Heart right ventricle (tissue), 16 donors: ENCODE measurements around the gene ATG2B. TPM values are rescaled to one million over a fixed set of nuclear protein-coding genes. Genes with fewer than 3 reads are reported as not detected.

Experiments
- ATAC-seq, 8 donors: fragments of 200-7000 bp; cut with Tn5 transposase; one replicate each; pipeline ENCODE4 v1.9.1; 2020; ENCODE audit warnings: mild to moderate bottlenecking in 8 of 8, moderate library complexity in 8 of 8, moderate number of reproducible peaks in 1 of 8
- DNase-seq, 2 donors: peaks; one replicate each; pipeline ENCODE4 v3.0.0-alpha.2; 2020
- H3K27ac ChIP-seq, 10 donors: fragments of 200-600 bp; sonication (generic) in 2 of 10; one replicate each; pipeline versions ENCODE4 v1.5.0 to v1.8.0; 2020 to 2022; ENCODE audit warnings: mild to moderate bottlenecking in 3 of 10
- H3K27me3 ChIP-seq, 7 donors: fragments of 200-600 bp; one replicate each; pipeline ENCODE4 v1.8.0; 2021 to 2022; ENCODE audit warnings: mild to moderate bottlenecking in 2 of 7
- H3K36me3 ChIP-seq, 9 donors: fragments of 200-600 bp; sonication (generic) in 1 of 9; one replicate each; pipeline versions ENCODE4 v1.5.0 to v1.8.0; 2020 to 2022; ENCODE audit warnings: mild to moderate bottlenecking in 2 of 9
- H3K4me1 ChIP-seq, 9 donors: fragments of 200-600 bp; sonication (generic) in 1 of 9; one replicate each; pipeline versions ENCODE4 v1.5.0 to v1.8.0; 2020 to 2022; ENCODE audit warnings: mild to moderate bottlenecking in 4 of 9
- H3K4me3 ChIP-seq, 10 donors: fragments of 200-600 bp; sonication (generic) in 2 of 10; one replicate each; pipeline versions ENCODE4 v1.5.0 to v1.8.0; 2020 to 2022; ENCODE audit warnings: mild to moderate bottlenecking in 7 of 10, moderate library complexity in 2 of 10
- H3K9me3 ChIP-seq, 11 donors: fragments of 200-600 bp in 10 of 11; sonication (generic) in 2 of 11; one replicate each; pipeline versions ENCODE4 v1.5.0 to v1.8.0; 2013 to 2022; ENCODE audit warnings: mild to moderate bottlenecking in 2 of 11, control low read depth in 1 of 11, moderate library complexity in 1 of 11
- WGBS, 2 donors: extraction: QIAGEN DNeasy Blood & Tissue Kit; methylation state at CpG; one replicate each; pipeline ENCODE4 v1.1.7; 2013; ENCODE audit warnings: inconsistent platforms in 1 of 2; 5-methylcytosine and 5-hydroxymethylcytosine counted together
- intact Hi-C, 10 donors: fragments of 100-400 bp; cut with DNase I; formaldehyde crosslinking; loops; one replicate each; pipeline versions ENCODE4 v1.11.1 to v1.14.2; 2022
- polyA plus RNA-seq, 2 donors: library from polyadenylated mRNA; stranded (reverse); fragments of 200-250 nt; gene quantifications; one replicate each; pipeline ENCODE4 v1.2.3, GENCODE V29; 2013
- total RNA-seq, 10 donors: library from RNA; stranded (reverse); fragmentation: NEBNext Ultra II Directional in 3 of 10; extraction: Animal tissue kit (Norgen Biotek cat#: 25700) in 3 of 10; gene quantifications; one replicate each; pipeline versions ENCODE4 v1.2.1 to v1.2.4, GENCODE V29; 2021 to 2023
- TF ChIP-seq, protein P1 (sequence below), 9 donors: fragments of 200-600 bp; sonication (generic) in 2 of 9; IDR thresholded peaks; one replicate each; pipeline versions ENCODE4 v1.5.0 to v1.8.0; 2021 to 2022; ENCODE audit warnings: antibody characterized with exemption in 9 of 9, mild to moderate bottlenecking in 5 of 9, moderate library complexity in 1 of 9
- donor health status: Arrhythmogenic right ventricular cardiomyopathy.
- donor health status: ischemic (EF 13 %, LVEDD 7.1; RV severe dilation, severe dysfunction).
- donor health status: healthy with polysubstance abuse.
- donor health status: DM: no; HTN: yes; CAD: no.
- donor health status: DM: no; HTN: no; CAD: no.
- donor health status: ischemic (EF 25% LVEDD 6.9; RV normal size, moderate dysfunction).
- donor health status: ischemic (EF 25% LVEDD 5.7; RV mildly dilated, moderate dysfunction).
- donor health status: healthy.
- donor health status: DM: yes; HTN: yes; CAD: no.
- donor health status: Ischemic cardiomyopathy.
- donor health status: ischemic (EF 35%, LVEDD 5.7; RV mildly dilated, moderate dysfunction).
- donor health status: nonischemic (EF 11% LVEDD 7.7; RV severe dilation, severe dysfunction).
- donor health status: DM: yes; HTN: yes; CAD: no.
- donor health status: PGD.
- donor health status: ischemic (EF 29% LVEDD 5.4; RV normal size, mild dysfunction).
- donor health status: nonischemic (EF 23%, LVEDD 6.1; RV moderate dilation, normal function).

ATG2B gene
- total and polyA plus RNA-seq, 12 donors = 2.4 to 20.2 (median 14.0) TPM

DNA sequence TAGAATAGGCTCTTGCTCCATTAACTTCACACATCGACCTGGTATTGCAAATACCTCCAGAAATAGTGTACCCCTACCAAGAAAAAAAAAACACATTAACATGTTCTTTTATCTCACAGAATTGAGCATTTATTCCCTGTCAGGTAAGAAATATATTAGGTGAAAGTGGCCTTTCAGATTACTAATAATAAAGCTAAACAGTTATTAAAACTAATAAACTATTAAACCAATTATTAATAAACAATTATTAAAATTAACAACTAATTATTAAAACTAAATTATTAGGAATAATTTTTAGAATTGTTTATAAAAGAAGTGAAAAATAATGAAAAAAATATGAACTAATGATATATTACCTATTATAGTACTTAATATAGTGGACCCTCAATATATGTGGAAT is 21.6 kb upstream of the ATG2B start:
- DNase-seq = no peak
- H3K4me3 ChIP-seq = no peak overlapping the region
- intact Hi-C loops = no loop called here
- no peaks in the 10 kb centered on the region for H3K4me1 ChIP-seq
- WGBS, 2 donors = 94% methylated on average over 1 of the region's 1 CpG
- no peaks in the 10 kb centered on the region for H3K9me3 ChIP-seq
- ATAC-seq = no peak
- H3K27ac ChIP-seq = no peak overlapping the region
- TF ChIP-seq, protein P1, sequence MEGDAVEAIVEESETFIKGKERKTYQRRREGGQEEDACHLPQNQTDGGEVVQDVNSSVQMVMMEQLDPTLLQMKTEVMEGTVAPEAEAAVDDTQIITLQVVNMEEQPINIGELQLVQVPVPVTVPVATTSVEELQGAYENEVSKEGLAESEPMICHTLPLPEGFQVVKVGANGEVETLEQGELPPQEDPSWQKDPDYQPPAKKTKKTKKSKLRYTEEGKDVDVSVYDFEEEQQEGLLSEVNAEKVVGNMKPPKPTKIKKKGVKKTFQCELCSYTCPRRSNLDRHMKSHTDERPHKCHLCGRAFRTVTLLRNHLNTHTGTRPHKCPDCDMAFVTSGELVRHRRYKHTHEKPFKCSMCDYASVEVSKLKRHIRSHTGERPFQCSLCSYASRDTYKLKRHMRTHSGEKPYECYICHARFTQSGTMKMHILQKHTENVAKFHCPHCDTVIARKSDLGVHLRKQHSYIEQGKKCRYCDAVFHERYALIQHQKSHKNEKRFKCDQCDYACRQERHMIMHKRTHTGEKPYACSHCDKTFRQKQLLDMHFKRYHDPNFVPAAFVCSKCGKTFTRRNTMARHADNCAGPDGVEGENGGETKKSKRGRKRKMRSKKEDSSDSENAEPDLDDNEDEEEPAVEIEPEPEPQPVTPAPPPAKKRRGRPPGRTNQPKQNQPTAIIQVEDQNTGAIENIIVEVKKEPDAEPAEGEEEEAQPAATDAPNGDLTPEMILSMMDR (IDR thresholded peaks at IDR 0.05) = no peak
- no peaks in the 10 kb centered on the region for H3K27me3 ChIP-seq
- peaks cover 0 to 55% (median 7%) of the 10 kb centered on the region in 9 donors for H3K36me3 ChIP-seq

DNA sequence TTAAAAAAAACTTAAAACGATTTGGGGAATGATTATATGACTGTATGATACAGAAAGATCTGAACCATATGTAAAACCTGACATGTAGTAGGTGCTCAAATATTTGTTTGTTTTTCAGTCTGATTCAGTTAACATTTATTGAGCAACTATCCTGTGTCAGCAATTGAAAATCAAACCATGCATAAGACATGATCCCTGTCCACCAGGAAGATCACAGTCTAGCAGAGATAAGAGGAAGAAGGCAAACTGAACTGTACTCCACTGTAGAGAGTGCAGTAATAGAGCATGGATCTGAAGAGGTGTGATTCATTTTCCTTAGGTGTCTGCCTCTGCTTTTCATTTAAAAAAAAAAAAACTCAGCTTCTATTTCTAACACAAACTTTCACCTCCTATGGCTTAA is 20.9 kb upstream of the ATG2B start:
- no peaks in the 10 kb centered on the region for H3K9me3 ChIP-seq
- DNase-seq = no peak
- TF ChIP-seq, protein P1 (IDR thresholded peaks at IDR 0.05) = no peak
- ATAC-seq = no peak
- no peaks in the 10 kb centered on the region for H3K27me3 ChIP-seq
- 77 to 79% methylated on average over 1 of the region's 1 CpG for WGBS, 2 donors
- H3K27ac ChIP-seq = no peak overlapping the region
- peaks cover 0 to 55% (median 7%) of the 10 kb centered on the region in 9 donors for H3K36me3 ChIP-seq
- no peaks in the 10 kb centered on the region for H3K4me1 ChIP-seq
- intact Hi-C loops = no loop called here
- H3K4me3 ChIP-seq = no peak overlapping the region

DNA sequence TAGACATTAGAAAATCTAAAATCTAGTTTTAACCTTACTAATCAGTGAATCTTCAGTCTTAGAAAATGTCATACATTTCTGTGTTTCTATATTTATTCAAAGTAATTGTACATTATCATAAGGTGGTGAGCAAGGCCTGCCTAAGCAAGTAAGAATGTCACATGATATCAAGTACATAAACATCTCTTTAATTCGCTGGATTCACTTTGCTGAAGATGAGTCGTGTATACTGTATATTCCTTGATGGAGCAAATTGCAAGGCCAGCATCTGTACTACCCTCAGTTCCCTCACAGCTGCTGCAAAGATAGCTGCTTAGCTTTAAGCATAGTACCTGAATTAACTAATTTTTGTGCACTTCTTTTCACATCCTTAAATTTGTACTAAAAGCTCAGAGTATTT is 20.3 kb upstream of the ATG2B start:
- H3K27ac ChIP-seq = no peak overlapping the region
- no peaks in the 10 kb centered on the region for H3K9me3 ChIP-seq
- ATAC-seq (no peak), DNase-seq (no peak)
- no peak overlapping the region for H3K4me3 ChIP-seq
- H3K4me1 ChIP-seq = no peaks in the 10 kb centered on the region
- H3K36me3 ChIP-seq = peaks cover 0 to 55% (median 7%) of the 10 kb centered on the region in 9 donors
- intact Hi-C loops = no loop called here
- 88 to 91% methylated on average over 2 of the region's 2 CpGs for WGBS, 2 donors
- TF ChIP-seq, protein P1 (IDR thresholded peaks at IDR 0.05) = no peak
- H3K27me3 ChIP-seq = no peaks in the 10 kb centered on the region

DNA sequence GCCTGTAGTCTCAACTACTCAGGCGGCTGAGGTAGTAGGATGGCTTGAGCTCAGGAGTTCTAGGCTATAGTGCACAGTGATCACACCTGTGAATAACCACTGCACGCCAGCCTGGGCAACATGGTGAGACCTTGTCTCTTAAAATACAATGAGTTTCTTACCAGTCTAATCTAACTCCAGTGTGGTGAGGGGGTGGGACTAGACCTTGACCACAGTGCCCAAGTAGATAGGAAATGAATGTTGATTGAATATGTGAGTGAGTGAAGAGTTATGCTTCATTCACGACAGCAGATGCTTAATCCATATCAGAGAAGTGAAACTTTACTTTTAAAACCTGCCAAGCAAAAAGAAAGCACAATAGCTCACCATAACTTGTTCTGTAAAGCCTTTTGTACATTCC is 17.6 kb upstream of the ATG2B start:
- Histone ChIP-seq H3K4me3 (no peak overlapping the region), H3K27me3 (no peaks in the 10 kb centered on the region), H3K27ac (no peak overlapping the region), H3K36me3 (peaks cover 0 to 40% (median 7%) of the 10 kb centered on the region in 9 donors), H3K4me1 (no peaks in the 10 kb centered on the region), H3K9me3 (no peaks in the 10 kb centered on the region)
- ATAC-seq (no peak), DNase-seq (no peak)
- intact Hi-C loops = no loop called here
- TF ChIP-seq, protein P1 (IDR thresholded peaks at IDR 0.05) = no peak
- 94 to 97% methylated on average over 3 of the region's 3 CpGs for WGBS, 2 donors
